K562 (cell line): ENCODE measurements around the gene TOP3A.
"Not testable (repeated sequence)": the region's sequence is repeated elsewhere in the genome, so short reads cannot be mapped to it uniquely, and the experiment has no call there.

ENCODE experiments used
- CEBPG ChIP-seq, 3 experiments: fragments of 200-800 bp in 1 of 3; sonication (Bioruptor generic) in 1 of 3; sonication (generic) in 1 of 3; formaldehyde crosslinking in 1 of 3; IDR thresholded peaks in 2 of 3; conservative IDR thresholded peaks in 1 of 3; 2 replicates each; pipeline versions ENCODE4 v1.6.1 to v1.8.0; 2016 to 2022; ENCODE audit warnings: missing compliant biosample characterization in 2 of 3, missing genetic modification characterization in 2 of 3, mild to moderate bottlenecking in 1 of 3, missing genetic modification reagents in 1 of 3
- CEBPZ ChIP-seq: fragments of 150-350 bp; IDR thresholded peaks from 2 replicates; pipeline ENCODE4 v1.6.1; 2014; ENCODE audit warnings: low read depth, mild to moderate bottlenecking, low read length, borderline replicate concordance
- CTCF ChIP-seq, 3 experiments: IDR thresholded peaks in 2 of 3; conservative IDR thresholded peaks in 1 of 3; 2 replicates each; pipeline ENCODE4 v1.5.1; 2011 to 2012; ENCODE audit warnings: low read length in 3 of 3, mild to moderate bottlenecking in 3 of 3, control low read depth in 2 of 3, improper control_type of control experiment in 1 of 3, inconsistent platforms in 1 of 3, low read depth in 1 of 3, mixed read lengths in 1 of 3, moderate library complexity in 1 of 3; ENCODE audit not compliant: insufficient read depth in 2 of 3
- ILK ChIP-seq: fragments of 450-650 bp; IDR thresholded peaks from 2 replicates; pipeline ENCODE4 v1.6.1; 2016; ENCODE audit warnings: missing genetic modification characterization, low read depth, mild to moderate bottlenecking, missing compliant biosample characterization, moderate library complexity, borderline replicate concordance
- KLF13 ChIP-seq: fragments of 450-650 bp; IDR thresholded peaks from 2 replicates; pipeline ENCODE4 v1.6.1; 2016; ENCODE audit warnings: missing genetic modification characterization, low read depth, mild to moderate bottlenecking, missing compliant biosample characterization, moderate library complexity, borderline replicate concordance
- TCF3 ChIP-seq: sonication (generic); formaldehyde crosslinking; IDR thresholded peaks from 2 replicates; pipeline ENCODE4 v1.4.0; 2020; ENCODE audit warnings: mild to moderate bottlenecking, missing genetic modification reagents
- ZBTB33 ChIP-seq: sonication (generic); formaldehyde crosslinking; IDR thresholded peaks from 2 replicates; pipeline ENCODE4 v1.8.1; 2023; ENCODE audit warnings: mild to moderate bottlenecking, missing genetic modification reagents
- ZKSCAN1 ChIP-seq: fragments of 150-350 bp; IDR thresholded peaks from 2 replicates; pipeline ENCODE4 v1.6.1; 2016; ENCODE audit warnings: low read depth, low read length
- ZNF217 ChIP-seq: sonication (generic); formaldehyde crosslinking; IDR thresholded peaks from 2 replicates; pipeline ENCODE4 v1.8.0; 2022; ENCODE audit warnings: mild to moderate bottlenecking, missing genetic modification reagents

- not testable (repeated sequence) for TF ChIP-seq CEBPZ; KLF13 (tag); ZBTB33 (CRISPR knock-in tag); CTCF (IDR thresholded peaks at IDR 0.05 in 2 of 3, conservative IDR thresholded peaks at IDR 0.05 in 1 of 3; ENCODE audit: insufficient read depth in 2 of 3, low read depth in 1 of 3, low read length in 3 of 3); ZKSCAN1; ZNF217; CEBPG (CRISPR knock-in tag; IDR thresholded peaks at IDR 0.05); CEBPG (tag; conservative IDR thresholded peaks at IDR 0.05 in 1 of 2, IDR thresholded peaks at IDR 0.05 in 1 of 2); TCF3 (CRISPR knock-in tag); ILK
Measured at GRCh38 chr17:18338158-18338557, 23.4 kb upstream of the TOP3A start.
